Tibial nerve (tissue), 4 donors: ENCODE data around the gene GSN. TPM values are rescaled to one million over a fixed set of nuclear protein-coding genes. Genes with fewer than 3 reads are reported as not detected.

Source experiments
- DNase-seq, 2 donors: peaks; one replicate each; pipeline ENCODE4 v3.0.0-alpha.2; 2019; ENCODE audit warnings: low spot score in 2 of 2
- H3K27ac ChIP-seq, 4 donors: fragments of 200-600 bp; sonication (generic) in 3 of 4; one replicate each; pipeline ENCODE4 v1.5.1; 2017 to 2019; ENCODE audit warnings: mild to moderate bottlenecking in 1 of 4
- H3K27me3 ChIP-seq, 2 donors: fragments of 200-600 bp; sonication (generic) in 1 of 2; one replicate each; pipeline versions ENCODE4 v1.5.1 to v1.6.0; 2017 to 2019
- H3K36me3 ChIP-seq, 3 donors: fragments of 200-600 bp; sonication (generic); one replicate each; pipeline ENCODE4 v1.5.1; 2018 to 2019
- H3K4me1 ChIP-seq, 4 donors: fragments of 200-600 bp; sonication (generic) in 3 of 4; one replicate each; pipeline ENCODE4 v1.5.1; 2017 to 2019
- H3K4me3 ChIP-seq, 4 donors: fragments of 200-600 bp; sonication (generic) in 3 of 4; one replicate each; pipeline ENCODE4 v1.5.1; 2017 to 2019; ENCODE audit warnings: mild to moderate bottlenecking in 1 of 4, moderate library complexity in 1 of 4
- H3K9me3 ChIP-seq, 4 donors: fragments of 200-600 bp; sonication (generic) in 3 of 4; one replicate each; pipeline ENCODE4 v1.5.1; 2017 to 2019
- CTCF ChIP-seq, 5 experiments: fragments of 200-600 bp in 3 of 5; fragments of 450-650 bp in 2 of 5; sonication (generic) in 3 of 5; IDR thresholded peaks; one replicate each; pipeline ENCODE4 v1.5.1; 2016 to 2019; ENCODE audit warnings: antibody characterized with exemption in 5 of 5, mild to moderate bottlenecking in 3 of 5, moderate library complexity in 2 of 5
- EP300 ChIP-seq, 2 donors: sonication (generic); formaldehyde crosslinking; IDR thresholded peaks; one replicate each; pipeline ENCODE4 v1.6.1; 2017; ENCODE audit warnings: antibody characterized with exemption in 2 of 2, mild to moderate bottlenecking in 1 of 2
- POLR2A ChIP-seq, 2 donors: fragments of 450-650 bp; IDR thresholded peaks; one replicate each; pipeline ENCODE4 v1.6.1; 2017; ENCODE audit warnings: antibody characterized with exemption in 2 of 2, mild to moderate bottlenecking in 2 of 2, moderate library complexity in 2 of 2
- WGBS, 2 donors: methylation state at CpG; one replicate each; pipeline ENCODE4 v1.1.5; 2018; 5-methylcytosine and 5-hydroxymethylcytosine counted together
- total RNA-seq, 4 donors: library from RNA; depleted of rRNA; stranded (reverse); fragments of >200 nt; gene quantifications; one replicate each; pipeline ENCODE4 v1.1.0, GENCODE V29; 2016

The GSN gene
- total RNA-seq, 4 donors from 2014 or later, result 1,899 to 6,678 (median 4,539) TPM

DNA sequence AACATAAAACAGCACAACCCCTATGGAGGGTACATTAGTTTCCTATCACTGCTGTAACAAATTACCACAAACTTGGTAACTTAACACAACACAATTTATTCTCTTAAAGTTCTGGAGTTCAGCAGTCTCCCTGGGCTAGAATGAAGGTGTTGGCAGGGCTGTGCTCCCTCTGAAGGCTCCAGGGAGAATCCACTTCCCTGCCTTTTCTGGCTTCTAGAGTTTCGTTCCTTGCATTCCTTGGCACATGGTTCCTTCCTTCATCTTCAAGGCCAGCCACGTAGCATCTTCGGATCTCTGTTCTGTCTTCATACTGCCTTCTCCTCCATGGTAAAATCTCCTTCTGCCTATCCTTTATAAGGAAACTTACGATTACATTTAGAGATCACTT lies 25.0 kb upstream of the GSN start:
- 74 to 84% methylated on average over 4 of the region's 4 CpGs for WGBS, 2 donors
- TF ChIP-seq POLR2A (IDR thresholded peaks at IDR 0.05), result no peak
- TF ChIP-seq CTCF (IDR thresholded peaks at IDR 0.05), result no peak
- no peak for TF ChIP-seq EP300 (IDR thresholded peaks at IDR 0.05)

GRCh38 chr9:121246821-121247561 lies 21.0 kb upstream of the GSN start:
- Histone ChIP-seq H3K27ac (no peak overlapping the region), H3K4me1 (peaks cover 0 to 16% (median 0%) of the 10 kb centered on the region in 4 donors), H3K27me3 (no peaks in the 10 kb centered on the region), H3K36me3 (peaks cover 0 to 3% (median 0%) of the 10 kb centered on the region in 3 donors), H3K9me3 (peaks cover 0 to 13% (median 3%) of the 10 kb centered on the region in 4 donors), H3K4me3 (no peak overlapping the region)
- no peak for TF ChIP-seq CTCF (IDR thresholded peaks at IDR 0.05)
- no peak for TF ChIP-seq POLR2A (IDR thresholded peaks at IDR 0.05)
- TF ChIP-seq EP300 (IDR thresholded peaks at IDR 0.05), result no peak
- 58 to 63% methylated on average over 12 of the region's 12 CpGs for WGBS, 2 donors
- DNase-seq, result no peak

More for the DNA sequence above, 25.0 kb upstream of the GSN start:
- Histone ChIP-seq H3K9me3 (peaks cover 0 to 13% (median 3%) of the 10 kb centered on the region in 4 donors), H3K4me1 (peaks cover 0 to 31% (median 6%) of the 10 kb centered on the region in 4 donors), H3K27me3 (no peaks in the 10 kb centered on the region), H3K36me3 (peaks cover 0 to 3% (median 0%) of the 10 kb centered on the region in 3 donors), H3K27ac (peak overlapping the region in 1 of 4 donors; percentile 59), H3K4me3 (no peak overlapping the region)
- no peak for DNase-seq

DNA sequence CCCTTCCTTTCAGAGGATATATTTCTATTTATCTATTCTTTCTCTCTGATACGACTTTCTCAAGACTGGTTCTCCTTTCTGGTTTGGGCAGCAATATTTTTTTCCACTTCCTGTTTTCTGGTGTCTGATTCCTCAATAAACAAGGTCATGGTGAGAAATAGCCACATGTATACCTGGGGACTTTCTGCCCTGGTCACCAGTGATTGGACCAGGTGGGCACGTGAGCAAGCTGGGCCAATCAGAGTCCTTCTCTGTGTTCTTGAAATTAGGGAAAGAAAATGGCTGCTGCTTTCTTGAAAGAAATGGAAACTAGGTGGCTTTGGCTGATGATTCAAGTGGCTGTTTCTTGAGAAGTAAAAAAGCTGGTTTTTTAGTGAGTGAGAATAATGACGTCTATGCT lies 18.4 kb upstream of the GSN start:
- peaks cover 0 to 6% (median 0%) of the 10 kb centered on the region in 4 donors for H3K4me1 ChIP-seq
- H3K4me3 ChIP-seq, result no peak overlapping the region
- DNase-seq, result no peak
- H3K36me3 ChIP-seq, result no peaks in the 10 kb centered on the region
- no peak overlapping the region for H3K27ac ChIP-seq
- WGBS, 2 donors, result 76 to 87% methylated on average over 3 of the region's 3 CpGs
- no peak for TF ChIP-seq CTCF (IDR thresholded peaks at IDR 0.05)
- no peak for TF ChIP-seq POLR2A (IDR thresholded peaks at IDR 0.05)
- no peak for TF ChIP-seq EP300 (IDR thresholded peaks at IDR 0.05)
- peaks cover 0 to 5% (median under 1%) of the 10 kb centered on the region in 4 donors for H3K9me3 ChIP-seq
- H3K27me3 ChIP-seq, result no peaks in the 10 kb centered on the region

GRCh38 chr9:121252104-121252851 lies 15.7 kb upstream of the GSN start:
- TF ChIP-seq POLR2A (IDR thresholded peaks at IDR 0.05) (no peak), EP300 (IDR thresholded peaks at IDR 0.05) (no peak), CTCF (IDR thresholded peaks at IDR 0.05) (no peak)

GRCh38 chr9:121253162-121253561 lies 14.8 kb upstream of the GSN start:
- 85 to 98% methylated on average over 2 of the region's 2 CpGs for WGBS, 2 donors
- DNase-seq, result no peak
- TF ChIP-seq EP300 (IDR thresholded peaks at IDR 0.05), result no peak
- TF ChIP-seq CTCF (IDR thresholded peaks at IDR 0.05), result no peak
- no peak for TF ChIP-seq POLR2A (IDR thresholded peaks at IDR 0.05)
- no peaks in the 10 kb centered on the region for H3K27me3 ChIP-seq
- H3K27ac ChIP-seq, result no peak overlapping the region
- no peaks in the 10 kb centered on the region for H3K36me3 ChIP-seq
- H3K9me3 ChIP-seq, result no peaks in the 10 kb centered on the region
- no peaks in the 10 kb centered on the region for H3K4me1 ChIP-seq
- H3K4me3 ChIP-seq, result no peak overlapping the region

More at GRCh38 chr9:121252104-121252851, 15.7 kb upstream of the GSN start:
- Histone ChIP-seq H3K36me3 (no peaks in the 10 kb centered on the region), H3K27ac (no peak overlapping the region), H3K27me3 (no peaks in the 10 kb centered on the region), H3K4me3 (no peak overlapping the region), H3K4me1 (peaks cover 0 to 2% (median 0%) of the 10 kb centered on the region in 4 donors), H3K9me3 (no peaks in the 10 kb centered on the region)
- 89 to 93% methylated on average over 5 of the region's 5 CpGs for WGBS, 2 donors
- no peak for DNase-seq
